Measurements from ENCODE around the gene CUBN.

The CUBN gene

DNA sequence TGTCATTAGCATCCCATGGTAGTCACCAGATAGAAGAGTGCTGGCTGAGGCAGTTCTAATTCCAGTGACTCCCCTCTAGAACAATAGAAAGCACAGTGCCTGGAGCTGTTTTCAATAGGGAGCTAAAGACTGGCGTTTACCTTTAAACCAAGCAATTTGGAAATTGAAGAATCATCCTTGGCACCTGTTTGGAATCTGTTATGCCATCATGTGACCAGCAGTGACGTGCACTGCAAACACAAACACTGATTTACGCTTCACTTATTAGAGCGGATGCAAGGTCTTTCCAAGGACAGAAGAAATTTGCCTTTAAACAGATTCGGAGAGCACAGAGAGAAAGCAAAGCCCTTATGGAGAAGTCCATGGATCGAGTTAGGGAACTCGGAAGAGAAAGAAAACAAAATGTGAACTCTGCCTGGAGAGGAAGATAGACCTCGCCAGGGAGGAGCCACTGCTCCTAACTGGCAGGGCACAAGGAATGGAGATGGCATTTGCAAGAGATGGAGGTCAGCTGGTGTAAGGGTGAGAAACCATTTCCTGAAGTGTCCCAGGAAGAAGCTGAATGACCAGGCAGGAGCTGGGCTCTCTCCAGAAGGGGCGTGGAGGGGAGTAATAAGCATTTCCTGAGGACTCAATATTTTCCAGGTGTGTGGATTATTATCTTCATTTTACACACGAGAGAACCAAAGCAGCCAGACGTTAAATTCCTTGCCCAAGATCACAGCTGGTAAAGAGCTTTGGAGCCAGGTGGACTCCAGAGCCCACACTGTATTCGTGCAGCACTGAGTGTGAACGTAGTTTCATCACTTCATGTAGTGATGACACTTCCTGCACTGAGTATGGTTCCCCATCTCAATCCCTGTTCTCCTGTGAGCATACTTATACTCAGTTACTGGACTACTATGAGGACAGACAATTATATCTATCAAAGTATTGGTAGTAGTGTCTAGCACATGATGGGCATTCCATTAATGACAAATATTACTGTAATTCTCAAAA is 97.7 kb downstream of the CUBN start:
- TF ChIP-seq, protein P1, sequence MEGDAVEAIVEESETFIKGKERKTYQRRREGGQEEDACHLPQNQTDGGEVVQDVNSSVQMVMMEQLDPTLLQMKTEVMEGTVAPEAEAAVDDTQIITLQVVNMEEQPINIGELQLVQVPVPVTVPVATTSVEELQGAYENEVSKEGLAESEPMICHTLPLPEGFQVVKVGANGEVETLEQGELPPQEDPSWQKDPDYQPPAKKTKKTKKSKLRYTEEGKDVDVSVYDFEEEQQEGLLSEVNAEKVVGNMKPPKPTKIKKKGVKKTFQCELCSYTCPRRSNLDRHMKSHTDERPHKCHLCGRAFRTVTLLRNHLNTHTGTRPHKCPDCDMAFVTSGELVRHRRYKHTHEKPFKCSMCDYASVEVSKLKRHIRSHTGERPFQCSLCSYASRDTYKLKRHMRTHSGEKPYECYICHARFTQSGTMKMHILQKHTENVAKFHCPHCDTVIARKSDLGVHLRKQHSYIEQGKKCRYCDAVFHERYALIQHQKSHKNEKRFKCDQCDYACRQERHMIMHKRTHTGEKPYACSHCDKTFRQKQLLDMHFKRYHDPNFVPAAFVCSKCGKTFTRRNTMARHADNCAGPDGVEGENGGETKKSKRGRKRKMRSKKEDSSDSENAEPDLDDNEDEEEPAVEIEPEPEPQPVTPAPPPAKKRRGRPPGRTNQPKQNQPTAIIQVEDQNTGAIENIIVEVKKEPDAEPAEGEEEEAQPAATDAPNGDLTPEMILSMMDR (conservative IDR thresholded peaks at IDR 0.05): no peak
- H3K27ac ChIP-seq: no peak overlapping the region

DNA sequence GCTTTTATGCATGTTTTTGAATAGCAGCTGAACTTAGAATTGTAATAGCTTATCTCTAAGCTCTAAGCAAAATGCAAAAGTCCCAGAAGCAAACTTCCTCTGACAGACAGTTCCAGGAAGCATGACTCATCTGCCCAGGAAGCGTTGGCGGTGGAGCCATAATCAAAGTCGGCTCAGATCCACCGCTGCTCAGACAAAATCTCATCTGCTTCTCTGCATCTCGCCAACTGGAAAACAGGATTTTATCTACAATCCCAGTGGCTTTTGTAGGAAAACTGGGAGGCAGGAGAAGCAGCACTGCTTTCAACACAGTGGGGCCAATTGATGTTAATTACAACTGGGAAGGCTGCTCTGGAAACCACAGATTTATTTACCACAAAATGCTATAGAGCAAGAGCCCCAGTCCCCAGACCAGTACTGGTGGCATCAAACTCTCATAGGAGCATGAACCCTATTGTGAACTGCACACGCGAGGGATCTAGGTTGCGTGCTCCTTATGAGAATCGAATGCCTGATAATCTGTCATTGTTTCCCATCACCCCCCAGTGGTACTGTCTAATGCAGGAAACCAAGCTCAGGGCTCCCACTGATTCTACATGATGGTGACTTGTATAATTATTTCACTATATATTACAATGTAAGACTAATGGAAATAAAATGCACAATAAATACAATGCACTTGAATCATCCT is 99.9 kb downstream of the CUBN start:
- peak overlapping the region; percentile 47 for H3K27ac ChIP-seq
- TF ChIP-seq, protein P1 (conservative IDR thresholded peaks at IDR 0.05): no peak

DNA sequence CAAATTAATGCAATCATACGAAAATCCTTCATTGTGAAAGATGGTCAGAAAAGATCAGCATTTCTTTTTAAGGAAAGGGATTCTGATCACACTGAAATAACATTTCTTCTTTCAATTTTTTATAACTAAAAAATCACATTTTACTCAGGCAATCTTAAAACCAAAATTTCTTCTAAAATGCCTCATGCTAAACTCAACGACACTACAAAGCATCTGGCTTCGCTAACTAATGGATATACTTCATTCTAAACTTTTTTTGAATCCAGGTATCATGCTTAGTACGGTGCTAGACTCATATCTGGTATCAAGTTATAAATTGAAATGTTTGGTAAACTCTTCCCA is 100.4 kb downstream of the CUBN start:
- H3K27ac ChIP-seq: peak overlapping the region; percentile 47
- TF ChIP-seq, protein P1 (conservative IDR thresholded peaks at IDR 0.05): no peak

DNA sequence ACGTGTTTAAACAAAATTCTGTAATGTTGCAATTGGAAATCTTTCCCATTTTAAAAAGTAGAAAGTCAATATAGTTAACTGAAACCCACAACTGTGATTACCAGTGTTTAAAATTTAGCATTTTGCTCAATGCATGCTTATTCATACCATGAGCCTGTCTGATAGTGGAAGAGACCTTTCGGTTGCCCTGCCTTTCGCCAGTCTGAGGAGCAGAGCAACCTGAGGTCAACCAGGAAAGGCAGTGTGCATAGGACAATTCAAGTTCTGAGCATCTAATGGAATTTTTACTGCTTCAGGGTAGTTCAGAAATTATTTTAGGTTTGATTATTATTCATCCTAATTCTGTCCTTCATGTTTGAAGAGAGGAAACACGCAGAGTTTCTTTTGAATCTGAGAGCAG is 100.8 kb downstream of the CUBN start:
- H3K27ac ChIP-seq: peak overlapping the region; percentile 47
- TF ChIP-seq, protein P1 (conservative IDR thresholded peaks at IDR 0.05): no peak

DNA sequence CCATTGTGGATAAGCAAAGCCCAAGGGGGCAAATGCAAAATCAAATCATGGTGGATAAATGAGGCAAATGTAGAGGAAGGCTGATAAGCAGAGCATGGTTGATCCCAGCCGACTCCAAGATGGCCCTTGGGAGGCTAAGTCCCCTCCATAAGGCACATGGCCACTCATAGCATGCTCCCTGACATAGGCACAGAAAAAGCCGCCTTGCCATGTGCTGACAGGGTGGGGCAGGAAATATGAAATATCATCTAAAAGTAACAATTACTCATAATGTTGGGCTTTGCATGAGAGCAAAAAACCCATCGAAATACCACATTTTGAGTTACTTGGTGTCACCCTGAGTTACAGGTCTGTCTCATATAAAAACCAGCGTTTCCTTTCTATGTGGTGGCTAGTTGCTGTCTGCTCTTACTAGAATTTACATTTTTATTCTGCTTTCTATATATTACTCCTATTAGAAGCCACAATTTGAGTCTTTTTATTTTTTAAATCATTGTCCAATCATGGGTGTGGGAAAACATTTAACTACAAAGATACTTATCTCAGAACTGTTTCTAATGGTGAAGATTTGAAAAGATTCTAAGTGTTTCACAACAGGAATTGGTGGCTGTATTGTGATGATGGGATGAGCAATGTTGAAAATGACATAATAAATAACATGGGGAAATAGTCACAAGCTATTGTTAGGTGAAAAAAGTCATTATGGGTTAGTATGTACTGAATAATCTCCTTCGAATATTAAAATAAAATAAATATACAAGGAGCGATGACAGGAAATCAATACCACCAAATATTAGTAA is 102.7 kb downstream of the CUBN start:
- no peak overlapping the region for H3K27ac ChIP-seq
- TF ChIP-seq, protein P1 (conservative IDR thresholded peaks at IDR 0.05): no peak

DNA sequence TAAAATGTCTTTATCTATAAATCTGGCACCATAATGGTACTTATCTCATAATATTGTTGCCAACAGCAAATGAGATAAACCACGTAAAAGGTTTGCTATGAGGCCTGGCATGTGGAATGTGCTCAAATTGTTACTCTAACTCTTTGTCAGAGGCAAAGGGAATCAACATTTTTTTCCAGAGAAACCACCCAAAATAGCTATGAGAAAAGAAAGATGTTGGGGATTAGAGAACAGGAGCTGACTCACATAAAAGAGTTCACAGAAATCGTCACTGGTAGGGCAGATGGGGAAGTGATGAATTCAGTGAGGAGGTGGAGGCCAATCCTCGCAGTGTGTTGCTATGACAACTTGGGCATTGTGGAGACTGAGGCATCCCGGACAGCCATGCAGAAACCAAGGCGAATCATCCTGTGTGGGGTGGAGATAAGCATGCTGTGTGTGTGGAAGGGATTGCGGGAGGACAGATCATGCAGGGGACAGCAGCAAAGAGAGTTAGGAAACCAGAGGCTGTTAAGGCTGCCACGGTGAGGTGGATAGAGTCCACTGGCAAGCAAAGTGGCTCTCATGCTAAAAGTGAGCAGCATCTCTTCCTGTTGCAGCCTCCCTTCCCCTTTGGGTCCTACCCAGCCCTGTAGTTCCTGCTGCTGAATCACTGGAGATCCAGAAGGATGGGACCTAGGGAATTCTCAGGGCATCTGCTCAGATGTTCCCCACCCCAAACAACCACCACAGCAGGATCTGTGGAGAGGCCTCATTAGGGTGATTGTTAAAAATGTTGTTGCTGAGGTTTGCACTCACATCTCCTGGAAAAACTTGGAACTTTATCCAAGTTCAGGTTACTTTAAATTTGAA is 103.9 kb downstream of the CUBN start:
- TF ChIP-seq, protein P1 (conservative IDR thresholded peaks at IDR 0.05): no peak
- no peak overlapping the region for H3K27ac ChIP-seq
